Vagina (tissue), 2 donors: ENCODE measurements around the gene TNFRSF13B. TPM values are rescaled to one million over a fixed set of nuclear protein-coding genes. Genes with fewer than 3 reads are reported as not detected.
"Not testable (repeated sequence)": the region's sequence is repeated elsewhere in the genome, so short reads cannot be mapped to it uniquely, and the experiment has no call there.

Experiments
- DNase-seq, 2 donors: peaks; one replicate each; pipeline ENCODE4 v3.0.0-alpha.2; 2017; ENCODE audit errors: extremely low spot score in 2 of 2
- H3K27ac ChIP-seq: fragments of 200-600 bp; sonication (generic); one replicate; pipeline ENCODE4 v1.5.1; 2019
- H3K27me3 ChIP-seq: fragments of 200-600 bp; sonication (generic); one replicate; pipeline ENCODE4 v1.5.1; 2019
- H3K36me3 ChIP-seq, 2 donors: fragments of 200-600 bp; sonication (generic); one replicate each; pipeline ENCODE4 v1.5.1; 2017 to 2019
- H3K4me1 ChIP-seq: fragments of 200-600 bp; sonication (generic); one replicate; pipeline ENCODE4 v1.5.1; 2019
- H3K4me3 ChIP-seq, 2 donors: fragments of 200-600 bp; sonication (generic); 1 replicate in 1 of 2; 2 replicates in 1 of 2; pipeline ENCODE4 v1.5.1; 2016 to 2019
- H3K9me3 ChIP-seq: fragments of 200-600 bp; sonication (generic); one replicate; pipeline ENCODE4 v1.5.1; 2019
- POLR2A ChIP-seq, 2 donors: fragments of 450-650 bp; IDR thresholded peaks; one replicate each; pipeline ENCODE4 v1.6.1; 2017; ENCODE audit warnings: antibody characterized with exemption in 2 of 2, mild to moderate bottlenecking in 2 of 2, moderate library complexity in 2 of 2
- POLR2AphosphoS5 ChIP-seq, 2 donors: sonication (generic); formaldehyde crosslinking; IDR thresholded peaks; one replicate each; pipeline ENCODE4 v1.9.0; 2017; ENCODE audit warnings: antibody characterized with exemption in 2 of 2, mild to moderate bottlenecking in 2 of 2, low read depth in 1 of 2; ENCODE audit not compliant: insufficient read depth in 1 of 2
- intact Hi-C: fragments of 100-400 bp; cut with DNase I; formaldehyde crosslinking; loops from one replicate; pipeline ENCODE4 v1.15.1; 2023
- total RNA-seq: library from RNA; depleted of rRNA; stranded (reverse); fragments of >200 nt; gene quantifications from one replicate; pipeline ENCODE4 v1.2.3, GENCODE V29; 2016
- TF ChIP-seq, protein P1 (sequence below), 3 experiments: fragments of 450-650 bp in 2 of 3; fragments of 200-600 bp in 1 of 3; sonication (generic) in 1 of 3; IDR thresholded peaks; one replicate each; pipeline ENCODE4 v1.5.1; 2017 to 2019; ENCODE audit warnings: antibody characterized with exemption in 3 of 3, mild to moderate bottlenecking in 2 of 3, moderate library complexity in 2 of 3

Gene TNFRSF13B
- total RNA-seq, 1 donor from 2014 or later, result not detected

DNA sequence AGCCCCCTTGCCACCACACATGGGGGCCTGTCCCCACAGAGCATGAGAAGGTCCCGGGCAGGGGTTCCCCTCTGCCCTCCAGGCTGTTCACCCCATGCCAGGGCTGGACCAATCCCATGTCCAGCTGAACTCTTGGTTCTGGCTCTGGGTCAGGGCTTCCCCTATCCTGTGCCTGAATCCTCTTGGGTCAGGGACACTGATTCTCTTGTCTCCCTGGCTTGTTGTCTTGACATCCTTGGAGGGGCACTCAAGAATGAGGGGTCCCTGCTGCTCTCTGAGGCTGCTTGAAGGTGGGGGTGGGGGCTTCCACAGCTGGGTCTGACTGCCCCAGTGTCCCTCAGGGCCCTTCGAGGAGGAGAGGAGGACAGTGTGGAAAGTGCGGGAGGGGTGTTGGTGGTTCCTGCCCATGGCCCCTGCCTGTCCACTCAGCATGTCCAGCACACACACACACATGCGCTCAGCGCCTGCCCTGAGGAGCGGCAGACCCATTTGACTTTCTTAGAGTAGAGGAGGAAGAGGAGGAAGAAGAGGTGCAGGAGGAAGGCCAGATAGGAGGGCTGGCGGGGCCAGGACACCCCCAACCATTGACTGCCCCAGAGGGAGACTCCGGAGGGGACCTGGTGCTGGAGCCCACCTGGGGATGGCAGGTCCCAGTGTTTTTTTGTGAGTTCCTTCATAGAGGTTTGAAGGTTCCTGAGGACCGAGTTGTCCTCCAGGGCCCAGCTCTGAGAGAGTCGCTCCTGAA, 47.0 kb downstream of the TNFRSF13B start:
- H3K27me3 ChIP-seq, result no peaks in the 10 kb centered on the region
- no peaks in the 10 kb centered on the region for H3K9me3 ChIP-seq
- intact Hi-C loops, result no loop called here
- no peak for TF ChIP-seq POLR2AphosphoS5 (IDR thresholded peaks at IDR 0.05; ENCODE audit: insufficient read depth in 1 of 2, low read depth in 1 of 2)
- TF ChIP-seq, protein P1, sequence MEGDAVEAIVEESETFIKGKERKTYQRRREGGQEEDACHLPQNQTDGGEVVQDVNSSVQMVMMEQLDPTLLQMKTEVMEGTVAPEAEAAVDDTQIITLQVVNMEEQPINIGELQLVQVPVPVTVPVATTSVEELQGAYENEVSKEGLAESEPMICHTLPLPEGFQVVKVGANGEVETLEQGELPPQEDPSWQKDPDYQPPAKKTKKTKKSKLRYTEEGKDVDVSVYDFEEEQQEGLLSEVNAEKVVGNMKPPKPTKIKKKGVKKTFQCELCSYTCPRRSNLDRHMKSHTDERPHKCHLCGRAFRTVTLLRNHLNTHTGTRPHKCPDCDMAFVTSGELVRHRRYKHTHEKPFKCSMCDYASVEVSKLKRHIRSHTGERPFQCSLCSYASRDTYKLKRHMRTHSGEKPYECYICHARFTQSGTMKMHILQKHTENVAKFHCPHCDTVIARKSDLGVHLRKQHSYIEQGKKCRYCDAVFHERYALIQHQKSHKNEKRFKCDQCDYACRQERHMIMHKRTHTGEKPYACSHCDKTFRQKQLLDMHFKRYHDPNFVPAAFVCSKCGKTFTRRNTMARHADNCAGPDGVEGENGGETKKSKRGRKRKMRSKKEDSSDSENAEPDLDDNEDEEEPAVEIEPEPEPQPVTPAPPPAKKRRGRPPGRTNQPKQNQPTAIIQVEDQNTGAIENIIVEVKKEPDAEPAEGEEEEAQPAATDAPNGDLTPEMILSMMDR (IDR thresholded peaks at IDR 0.05), result no peak
- no peaks in the 10 kb centered on the region for H3K36me3 ChIP-seq
- no peak overlapping the region for H3K27ac ChIP-seq
- H3K4me1 ChIP-seq, result no peaks in the 10 kb centered on the region
- no peak overlapping the region for H3K4me3 ChIP-seq
- no peak for DNase-seq

DNA sequence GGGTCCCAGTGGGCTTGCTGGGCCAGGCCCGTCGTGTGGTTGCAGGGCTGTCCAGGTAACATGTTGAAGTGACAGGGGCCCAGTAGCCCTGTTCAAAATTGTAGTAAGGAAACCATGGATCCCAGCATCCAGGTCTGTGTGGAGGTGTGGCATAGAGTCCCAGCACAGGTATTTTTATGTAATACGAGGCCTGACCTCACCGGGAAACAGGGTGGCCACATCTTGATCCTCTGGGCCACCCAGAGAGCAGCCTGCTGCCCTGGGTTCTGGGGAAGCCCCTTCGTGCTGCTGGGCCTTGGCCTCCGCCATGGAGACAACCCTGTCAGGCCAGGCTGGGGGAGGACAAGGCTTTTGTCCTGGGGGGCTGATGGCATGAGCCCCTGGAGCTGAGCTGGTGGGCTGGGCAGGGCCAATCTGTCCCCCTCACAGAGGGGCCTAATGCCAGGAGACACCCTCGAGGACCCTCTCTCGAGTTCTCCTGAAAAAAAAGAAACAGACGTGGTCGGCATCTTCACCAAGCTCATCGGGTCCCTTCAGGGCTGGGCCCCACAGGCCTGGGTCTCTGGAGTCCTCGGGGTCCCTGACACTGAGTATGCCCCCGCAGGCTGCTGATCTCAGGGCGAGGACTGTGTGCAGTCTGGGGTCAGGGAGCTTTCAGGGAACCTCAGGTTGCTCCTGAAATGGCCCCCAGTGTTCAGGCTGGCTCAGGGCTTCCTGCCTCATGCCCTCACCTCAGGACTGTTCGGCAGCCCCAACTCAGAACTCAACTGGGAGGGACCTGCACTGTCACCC, 47.8 kb downstream of the TNFRSF13B start:
- H3K9me3 ChIP-seq, result no peaks in the 10 kb centered on the region
- H3K4me3 ChIP-seq, result no peak overlapping the region
- no peaks in the 10 kb centered on the region for H3K27me3 ChIP-seq
- no peak for DNase-seq
- no peaks in the 10 kb centered on the region for H3K36me3 ChIP-seq
- H3K4me1 ChIP-seq, result no peaks in the 10 kb centered on the region
- no peak overlapping the region for H3K27ac ChIP-seq
- TF ChIP-seq POLR2AphosphoS5 (IDR thresholded peaks at IDR 0.05; ENCODE audit: insufficient read depth in 1 of 2, low read depth in 1 of 2) (no peak), POLR2A (IDR thresholded peaks at IDR 0.05) (no peak)
- TF ChIP-seq, protein P1 (IDR thresholded peaks at IDR 0.05), result no peak
- intact Hi-C loops, result no loop called here

- intact Hi-C loops, result no loop called here
- no peak overlapping the region for H3K4me3 ChIP-seq
- H3K27ac ChIP-seq, result no peak overlapping the region
- no peaks in the 10 kb centered on the region for H3K36me3 ChIP-seq
- DNase-seq, result peak in 1 of 2 donors; percentile 74
- TF ChIP-seq, protein P1 (IDR thresholded peaks at IDR 0.05), result no peak
- no peak for TF ChIP-seq POLR2AphosphoS5 (IDR thresholded peaks at IDR 0.05; ENCODE audit: insufficient read depth in 1 of 2, low read depth in 1 of 2)
- TF ChIP-seq POLR2A (IDR thresholded peaks at IDR 0.05), result no peak
- H3K9me3 ChIP-seq, result no peaks in the 10 kb centered on the region
- no peaks in the 10 kb centered on the region for H3K27me3 ChIP-seq
- H3K4me1 ChIP-seq, result no peaks in the 10 kb centered on the region
These were observed 48.6 kb downstream of the TNFRSF13B start for GRCh38 chr17:16923097-16923903.

DNA sequence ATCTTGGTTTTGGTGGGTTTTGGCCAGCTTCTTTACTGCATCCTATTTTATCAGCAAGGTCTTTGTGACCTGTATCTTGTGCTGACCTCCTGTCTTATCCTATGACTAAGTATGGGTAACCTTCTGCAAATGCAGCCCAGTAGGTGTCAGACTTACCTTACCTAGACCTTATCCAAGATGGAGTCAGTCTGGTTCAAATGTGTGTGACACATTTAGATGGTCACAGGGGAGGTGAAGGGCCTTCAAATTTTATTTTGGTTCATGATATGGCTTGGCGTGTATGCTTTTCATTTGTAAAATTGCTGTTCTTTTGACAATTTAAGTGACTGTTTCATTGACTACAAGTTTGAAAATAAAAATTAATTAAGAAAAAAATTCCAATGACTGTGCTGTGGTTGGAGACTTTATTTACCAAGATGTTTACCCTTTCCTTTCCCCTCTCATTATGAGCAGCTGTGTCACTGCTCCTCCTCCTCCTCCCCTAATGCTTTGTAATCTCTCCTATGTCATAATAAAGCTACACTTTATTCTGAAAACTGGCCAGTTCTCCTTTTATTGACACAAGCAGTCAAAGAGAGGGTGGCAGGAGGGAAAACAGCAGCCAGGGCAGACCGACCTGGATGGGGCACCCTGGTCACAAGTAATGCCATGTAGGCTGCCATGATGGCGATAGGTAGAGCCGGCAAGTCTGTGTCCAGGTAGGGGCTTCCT, 49.4 kb downstream of the TNFRSF13B start:
- no peak for DNase-seq
- H3K4me3 ChIP-seq, result no peak overlapping the region
- no peaks in the 10 kb centered on the region for H3K27me3 ChIP-seq
- no peak overlapping the region for H3K27ac ChIP-seq
- TF ChIP-seq POLR2A (IDR thresholded peaks at IDR 0.05) (no peak), POLR2AphosphoS5 (IDR thresholded peaks at IDR 0.05; ENCODE audit: insufficient read depth in 1 of 2, low read depth in 1 of 2) (no peak)
- TF ChIP-seq, protein P1 (IDR thresholded peaks at IDR 0.05), result no peak
- intact Hi-C loops, result no loop called here
- H3K36me3 ChIP-seq, result no peaks in the 10 kb centered on the region
- no peaks in the 10 kb centered on the region for H3K4me1 ChIP-seq
- no peaks in the 10 kb centered on the region for H3K9me3 ChIP-seq

DNA sequence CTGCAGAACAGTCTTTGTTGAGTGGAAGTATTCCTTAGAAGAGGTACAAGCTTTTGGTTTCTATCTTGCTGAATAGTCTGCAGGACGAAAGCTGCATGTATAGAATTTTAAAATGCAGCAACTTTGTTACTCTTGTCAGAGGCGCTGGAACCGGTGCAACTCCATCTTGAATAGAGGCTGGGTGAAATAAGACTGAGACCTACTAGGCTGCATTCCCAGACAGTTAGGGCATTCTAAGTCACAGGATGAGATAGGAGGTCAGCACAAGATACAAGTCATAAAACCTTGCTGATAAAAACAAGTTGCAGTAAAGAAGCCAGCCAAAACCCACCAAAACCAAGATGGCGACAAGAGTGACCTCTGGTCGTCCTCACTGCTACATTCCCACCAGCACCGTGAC, 50.5 kb downstream of the TNFRSF13B start:
- H3K4me1 ChIP-seq, H3K27ac ChIP-seq, H3K9me3 ChIP-seq, H3K27me3 ChIP-seq, H3K4me3 ChIP-seq, intact Hi-C loops, DNase-seq, H3K36me3 ChIP-seq: not testable (repeated sequence)
